KBM-7 (cell line): ENCODE results near the gene CARD16.
"Not testable (repeated sequence)": the region's sequence is repeated elsewhere in the genome, so short reads cannot be mapped to it uniquely, and the experiment has no call there.

Experiments used
- DNase-seq: peaks from one replicate; pipeline ENCODE4 v3.0.0-alpha.2; 2015
- in situ Hi-C: fragments of 300-500 bp; cut with MboI; formaldehyde crosslinking; loops from 2 replicates; pipeline ENCODE4 v1.14.3; 2020; ENCODE audit warnings: low sequenced_read_pairs, low pct_unique_long_range_greater_than_20kb, mixed read lengths

CARD16 gene

DNA sequence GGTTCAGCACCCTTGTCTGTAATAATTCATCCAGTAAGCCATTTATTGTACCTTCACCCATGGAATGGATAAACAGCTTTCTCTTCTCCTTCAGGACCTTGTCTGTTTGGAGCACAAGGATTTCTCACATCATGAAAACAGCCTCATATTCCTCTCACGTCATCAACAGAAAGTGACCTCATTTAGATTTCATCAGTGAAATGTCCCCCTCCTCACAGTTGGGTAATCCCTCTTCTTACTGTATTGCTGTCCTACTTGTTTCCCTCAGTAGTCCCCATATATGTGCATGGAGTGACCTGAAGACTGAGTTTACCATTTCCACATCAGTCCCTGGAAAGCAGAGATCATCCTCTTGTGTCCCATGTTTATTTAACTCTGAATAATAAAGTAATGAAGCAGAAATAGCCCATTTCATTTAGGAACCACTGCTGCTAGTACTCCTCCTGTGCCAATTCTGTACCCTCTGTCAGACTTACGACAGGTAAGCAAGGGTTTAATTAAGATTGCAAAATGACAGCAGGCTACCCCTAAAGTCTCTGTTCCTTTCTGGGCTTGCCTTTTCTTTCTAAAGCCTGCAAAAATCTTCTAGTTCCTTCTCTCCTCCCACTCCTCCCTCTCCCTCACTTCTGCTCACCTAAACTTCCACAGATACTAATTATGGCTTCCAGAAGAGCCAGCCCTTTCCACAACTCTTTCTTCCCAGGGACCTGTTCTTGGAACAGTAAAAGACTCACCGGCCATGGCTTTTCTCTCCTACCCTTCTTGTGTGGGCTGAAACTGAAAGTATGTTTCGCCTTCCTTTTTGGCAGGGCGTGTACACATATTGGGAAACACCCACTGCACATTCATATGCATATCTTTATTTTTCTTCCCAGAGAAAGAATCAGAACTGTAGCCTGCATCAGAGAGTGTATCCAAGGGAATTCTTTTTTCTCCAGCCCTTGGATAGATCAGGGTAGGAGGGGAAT lies at the start of gene CARD16:
CARD16 (minus strand) TSS at position 779 of the 968 bp plus-strand sequence; CDS start at position 741, 38 bp downstream.
- peak; percentile 40 for DNase-seq
- in situ Hi-C loops, result not testable (repeated sequence)

DNA sequence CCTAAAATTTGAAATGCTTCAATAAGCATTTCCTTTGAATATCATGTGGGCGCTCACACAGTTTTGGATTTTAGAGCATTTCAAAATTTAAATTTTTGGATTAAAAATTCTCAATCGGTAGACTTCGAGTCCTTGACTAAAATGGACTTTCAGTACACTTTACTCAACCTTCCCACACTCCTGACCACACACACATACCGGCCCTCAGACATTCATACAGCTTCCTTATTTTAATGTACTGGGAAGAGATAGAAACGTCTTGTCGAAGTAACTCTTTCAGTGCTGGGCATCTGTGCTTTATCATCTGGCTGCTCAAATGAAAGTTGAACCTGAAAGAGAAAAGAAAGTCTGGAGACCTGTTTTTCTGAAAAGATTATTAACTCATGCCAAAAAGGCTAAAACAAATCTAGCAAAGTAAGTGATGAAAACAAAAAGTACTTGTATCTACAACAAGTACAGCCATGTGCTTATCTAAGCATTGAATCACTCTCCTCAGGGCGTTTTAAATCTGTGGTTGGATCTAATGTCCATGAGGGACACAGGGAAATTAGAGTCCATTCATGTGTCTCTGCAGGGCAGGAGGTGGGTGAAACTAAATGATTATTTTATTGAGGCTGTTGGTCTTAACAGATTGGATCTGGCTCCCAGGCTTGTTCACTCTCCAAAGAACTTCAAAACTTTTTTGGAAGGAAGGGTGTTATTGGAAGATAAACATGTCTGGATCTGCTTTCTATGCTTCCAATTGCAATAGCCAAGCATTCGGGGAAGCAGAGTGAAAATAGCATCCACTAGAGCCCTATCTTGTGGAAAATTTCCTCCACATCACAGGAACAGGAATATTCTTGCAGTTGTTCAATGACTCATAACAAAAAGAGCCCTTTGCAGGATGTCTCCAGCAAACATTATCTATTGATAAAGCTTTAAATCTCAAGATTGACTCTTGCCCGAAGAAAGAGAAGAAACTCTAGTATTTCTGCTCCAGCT lies 47.4 kb upstream of the CARD16 start:
- in situ Hi-C loops, result no loop called here
- peak; percentile 19 for DNase-seq

DNA sequence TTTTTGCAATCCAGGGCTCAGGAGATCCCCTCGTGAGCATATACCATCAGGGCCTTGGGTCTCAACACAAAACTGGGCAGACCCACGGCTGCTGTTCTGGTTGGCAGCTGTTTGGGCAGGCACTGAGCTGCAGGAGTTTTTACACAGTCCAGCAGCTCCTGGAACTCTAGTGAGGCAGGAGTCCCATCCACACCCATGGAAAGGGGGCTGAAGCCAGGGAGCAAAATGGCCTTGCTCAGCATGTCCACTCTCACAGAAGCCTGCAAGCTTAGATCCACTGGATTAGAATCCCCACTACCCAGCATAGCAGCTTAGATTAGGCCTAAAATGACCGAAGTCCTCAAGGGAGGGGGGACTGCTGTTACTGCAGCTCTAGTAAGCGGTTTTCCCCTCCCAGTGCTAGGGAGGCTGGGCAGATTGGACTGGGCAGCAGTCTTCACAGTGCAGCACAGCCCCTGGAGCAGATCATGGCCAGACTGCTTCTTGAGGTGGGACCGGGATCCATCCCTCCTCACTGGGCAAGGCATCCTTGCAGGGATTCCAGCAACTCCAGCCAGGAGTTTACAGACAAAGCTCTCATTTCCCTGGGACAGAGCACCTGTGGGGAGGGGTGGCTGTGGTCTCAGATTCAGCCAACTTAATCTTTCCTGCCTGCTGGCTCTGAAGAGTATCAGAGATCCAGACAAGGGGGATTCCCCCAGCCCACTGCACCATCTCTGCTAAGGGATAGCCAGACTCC lies 36.4 kb upstream of the CARD16 start:
- in situ Hi-C loops, result no loop called here

DNA sequence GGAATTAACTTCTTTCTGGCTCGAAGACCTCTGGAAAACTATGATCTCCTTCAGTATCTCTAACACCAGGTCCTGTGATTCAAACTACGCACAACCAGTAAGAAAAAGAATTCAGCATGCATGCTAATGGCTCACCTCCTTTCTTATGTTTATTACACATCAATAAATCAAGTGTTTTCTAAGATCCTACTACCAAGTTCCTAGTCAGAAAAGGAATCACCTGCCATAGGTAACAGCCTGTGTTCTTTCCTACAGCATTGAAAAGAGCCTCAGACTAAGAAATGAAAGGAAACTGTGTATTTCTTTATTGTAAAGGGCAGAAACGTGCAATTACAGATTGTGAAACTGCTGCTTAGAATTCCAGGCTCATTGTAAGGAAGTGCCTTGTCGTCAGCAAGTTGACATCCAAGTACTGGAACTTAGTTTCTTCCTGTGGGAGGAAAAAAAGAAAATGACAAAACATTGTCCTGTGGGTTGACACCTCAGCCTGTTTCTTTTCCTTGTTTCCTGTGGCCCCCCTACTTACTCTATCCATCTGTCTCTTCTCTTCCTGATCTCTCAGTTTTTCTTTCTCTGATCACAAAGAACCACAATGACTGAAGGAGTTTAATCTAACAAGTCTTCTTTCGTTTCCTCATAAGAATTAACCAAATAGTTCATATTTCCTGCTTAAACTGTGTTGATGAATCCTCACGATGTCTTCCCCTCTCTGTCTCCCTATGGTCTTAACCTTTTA lies 35.2 kb upstream of the CARD16 start:
- in situ Hi-C loops, result not testable (repeated sequence)
- DNase-seq, result peak; percentile 4

More for the DNA sequence above, 36.4 kb upstream of the CARD16 start:
- no peak for DNase-seq

DNA sequence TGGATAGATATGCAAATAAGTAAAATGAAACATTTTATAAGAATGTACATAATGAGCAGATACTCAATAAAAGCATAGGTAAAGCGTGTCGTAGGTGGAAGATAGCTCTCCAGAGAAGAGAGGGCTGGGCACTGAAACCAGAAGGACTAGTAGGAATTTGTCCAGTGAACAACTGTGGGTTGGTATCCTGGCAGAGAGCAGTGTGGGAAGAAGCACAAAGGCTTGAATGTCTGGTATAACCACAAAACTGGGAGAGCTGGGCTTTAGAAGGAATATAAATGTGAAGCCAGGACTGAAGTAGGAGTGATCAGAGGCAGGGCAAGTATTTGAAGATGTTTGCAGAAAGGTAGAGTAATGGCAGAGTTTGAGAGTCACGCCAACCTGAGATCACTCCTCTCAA lies 33.1 kb upstream of the CARD16 start:
- no peak for DNase-seq
- in situ Hi-C loops, result no loop called here

DNA sequence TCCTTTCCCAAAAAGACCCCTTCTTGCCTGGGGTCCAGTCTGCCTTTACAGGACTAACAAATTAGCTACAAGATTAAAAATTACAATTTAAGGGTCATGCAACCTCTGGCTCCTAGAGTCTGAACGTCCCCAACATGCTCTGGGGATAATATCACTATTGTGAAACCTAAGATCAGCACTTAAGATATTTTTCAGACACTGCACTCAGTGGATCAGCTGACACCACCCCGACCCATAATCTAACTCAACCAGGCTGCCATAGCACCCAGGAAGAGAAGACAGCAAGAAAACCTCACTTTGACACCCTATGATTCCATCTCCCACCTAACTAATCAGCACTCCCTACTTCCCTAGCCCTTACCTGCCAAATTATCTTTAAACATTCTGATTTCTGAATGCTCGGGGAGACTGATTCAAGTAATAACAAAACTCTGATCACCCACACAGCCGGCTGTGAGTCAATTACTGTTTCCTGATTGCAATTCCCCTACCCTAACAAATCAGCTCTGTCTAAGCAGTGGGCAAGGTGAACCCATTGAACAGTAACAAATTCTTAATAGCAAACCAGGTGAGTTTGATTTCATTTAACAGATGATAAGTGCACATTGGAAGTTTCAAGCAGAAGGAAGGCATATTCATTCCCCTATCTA lies 32.1 kb upstream of the CARD16 start:
- DNase-seq, in situ Hi-C loops: not testable (repeated sequence)

DNA sequence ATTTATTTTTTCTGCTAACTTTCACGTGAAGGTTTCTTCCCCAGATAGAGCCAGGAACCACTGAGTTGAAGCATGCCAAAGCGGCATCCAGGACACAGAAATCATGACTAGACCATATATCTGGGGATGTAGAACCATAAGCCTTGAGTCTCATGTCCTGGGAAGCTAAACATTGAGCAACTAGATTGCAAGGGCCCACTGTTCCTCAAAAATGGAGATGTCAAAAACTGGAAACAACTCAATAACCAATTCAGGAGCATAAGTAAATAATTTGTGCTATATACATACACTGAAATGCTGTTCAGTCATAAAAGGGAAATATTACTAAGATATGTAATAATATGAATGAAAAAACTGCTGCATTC lies 29.0 kb upstream of the CARD16 start:
- no peak for DNase-seq
- in situ Hi-C loops, result no loop called here

DNA sequence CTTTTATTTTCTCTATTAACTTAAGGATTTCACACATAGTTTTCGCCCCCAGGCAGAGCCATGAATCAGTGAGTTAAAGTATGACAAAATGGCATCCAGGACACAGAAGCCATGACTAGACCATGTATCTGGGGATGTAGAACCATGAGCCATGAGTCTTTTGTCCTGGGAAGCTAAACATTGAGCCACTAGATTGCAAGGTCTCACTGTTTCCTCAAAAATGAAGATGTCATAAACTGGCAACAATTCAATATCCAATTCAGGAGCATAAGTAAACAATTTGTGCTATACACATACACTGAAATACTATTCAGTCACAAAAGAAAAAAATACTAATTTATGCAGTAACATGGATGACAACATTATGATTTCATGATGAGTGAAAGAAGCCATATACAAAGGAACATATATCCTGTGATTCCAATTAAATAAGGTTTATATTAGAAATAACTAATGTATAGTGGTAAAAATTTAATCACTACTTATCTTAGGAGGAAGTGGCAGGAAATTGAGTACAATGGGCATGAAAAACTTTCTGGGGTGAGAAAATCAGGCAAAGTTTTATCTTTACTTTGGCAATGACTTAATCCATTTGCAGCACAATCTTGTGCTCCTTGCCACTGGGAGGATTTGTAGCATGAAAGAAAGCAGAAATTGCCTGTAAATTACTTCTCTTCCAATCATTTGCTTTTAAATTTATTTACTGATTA lies 28.5 kb upstream of the CARD16 start:
- DNase-seq, result no peak
- in situ Hi-C loops, result no loop called here

DNA sequence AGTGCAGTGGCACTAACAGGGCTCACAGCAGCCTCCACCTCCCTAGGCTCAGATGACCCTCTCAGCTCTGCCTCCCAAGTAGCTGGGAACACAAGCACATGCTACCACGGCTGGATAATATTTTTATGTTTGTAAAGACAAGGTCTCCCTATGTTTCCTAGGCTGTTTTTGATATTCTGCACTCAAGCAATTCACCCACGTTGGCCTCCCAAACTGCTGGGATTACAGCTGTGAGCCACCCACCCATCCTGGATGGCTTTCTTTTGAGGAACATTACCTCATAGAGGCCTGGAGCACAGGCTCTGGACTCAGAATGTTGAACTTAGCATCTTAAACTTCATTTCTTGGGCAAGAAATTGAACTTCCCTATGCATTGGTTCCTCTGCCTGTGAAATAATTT lies 26.9 kb upstream of the CARD16 start:
- in situ Hi-C loops, DNase-seq: not testable (repeated sequence)

DNA sequence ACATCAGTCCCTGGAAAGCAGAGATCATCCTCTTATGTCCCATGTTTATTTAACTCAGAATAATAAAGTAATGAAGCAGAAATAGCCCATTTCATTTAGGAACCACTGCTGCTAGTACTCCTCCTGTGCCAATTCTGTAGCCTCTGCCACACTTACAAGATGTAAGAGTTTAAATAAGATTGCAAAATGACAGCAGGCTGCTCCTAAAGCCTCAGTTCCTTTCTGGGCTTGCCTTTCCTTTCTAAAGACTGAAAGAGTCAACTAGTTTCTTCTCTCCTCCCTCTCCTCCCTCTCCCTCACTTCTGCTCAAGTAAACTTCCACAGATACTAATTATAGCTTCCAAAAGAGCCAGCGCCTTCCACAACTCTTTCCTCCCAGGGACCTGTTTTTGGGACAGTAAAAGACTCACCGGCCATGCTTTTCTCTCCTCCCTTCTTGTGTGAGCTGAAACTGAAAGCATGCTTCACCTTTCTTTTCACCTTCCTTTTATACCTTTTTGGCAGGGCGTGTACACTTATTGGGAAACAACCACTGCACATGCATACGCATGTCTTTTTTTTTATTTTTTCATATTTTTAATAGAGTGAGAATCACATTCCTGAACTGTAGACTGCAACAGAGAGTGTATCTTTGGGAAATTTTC lies 26.1 kb upstream of the CARD16 start:
- in situ Hi-C loops, result no loop called here

DNA sequence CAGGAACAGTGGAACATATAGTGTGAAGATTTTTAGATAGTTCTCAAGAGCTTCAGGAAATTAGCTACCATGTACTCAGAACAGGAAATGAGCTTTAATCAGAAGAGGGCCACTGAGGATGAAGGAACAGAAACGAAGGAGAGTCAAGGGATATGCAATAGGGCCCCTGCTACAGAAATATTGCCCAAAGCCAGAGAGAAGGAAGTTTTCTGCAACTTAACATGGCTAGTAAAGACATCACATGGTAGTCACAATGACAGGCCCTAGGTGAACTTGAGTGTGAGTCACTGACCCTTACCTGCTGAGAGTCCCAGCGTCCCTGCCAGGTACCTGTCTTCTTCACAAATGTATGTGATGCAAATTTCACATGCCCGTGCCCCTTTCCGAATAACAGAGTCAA lies 25.2 kb upstream of the CARD16 start:
- DNase-seq, result no peak
- in situ Hi-C loops, result no loop called here

More for the DNA sequence above, 26.1 kb upstream of the CARD16 start:
- DNase-seq, result no peak

DNA sequence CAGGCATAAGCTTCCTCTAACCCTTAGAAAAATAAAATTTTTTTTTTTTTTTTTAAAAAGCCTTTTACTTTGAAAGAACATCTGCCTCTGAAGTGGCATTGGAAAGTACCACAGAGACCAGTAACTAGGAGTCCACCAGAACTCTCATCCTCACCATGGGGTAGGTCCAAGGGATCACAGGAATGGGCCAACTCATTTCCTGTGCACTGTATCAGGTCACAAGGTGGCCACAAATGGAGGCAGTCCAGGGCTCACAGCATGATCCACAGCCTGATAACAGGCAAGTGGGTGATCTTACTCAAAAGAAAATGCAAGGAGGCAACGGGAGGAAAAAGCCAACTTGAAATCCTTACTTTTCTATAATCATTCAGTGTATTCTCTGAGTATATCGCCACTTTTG lies 24.6 kb upstream of the CARD16 start:
- DNase-seq, result not testable (repeated sequence)

DNA sequence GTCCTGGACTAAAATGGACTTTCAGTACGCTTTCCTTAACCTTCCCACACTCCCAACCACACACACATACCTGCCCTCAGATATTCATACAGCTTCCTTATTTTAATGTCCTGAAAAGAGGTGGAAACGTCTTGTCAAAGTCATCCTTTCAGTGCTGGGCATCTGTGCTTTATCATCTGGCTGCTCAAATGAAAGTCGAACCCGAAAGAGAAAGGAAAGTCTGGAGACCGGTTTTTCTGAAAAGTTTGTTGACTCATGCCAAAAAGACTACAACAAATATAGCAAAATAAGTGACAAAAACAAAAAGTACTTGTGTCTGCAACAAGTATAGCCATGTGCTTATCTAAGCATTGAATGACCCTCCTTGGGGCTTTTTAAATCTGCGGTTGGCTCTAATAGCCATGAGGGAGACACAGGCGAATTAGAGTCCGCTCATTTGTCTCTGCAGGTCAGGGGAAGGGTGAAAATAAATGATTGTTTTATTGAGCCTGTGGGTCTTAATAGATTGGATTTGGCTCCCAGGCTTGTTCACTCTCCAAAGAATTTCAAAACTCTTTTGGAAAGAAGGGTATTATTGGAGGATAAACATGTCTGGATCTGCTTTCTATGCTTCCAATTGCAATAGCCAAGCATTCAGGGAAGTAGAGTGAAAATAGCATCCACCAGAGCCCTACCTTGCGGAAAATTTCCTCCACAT lies 18.3 kb upstream of the CARD16 start:
- in situ Hi-C loops, DNase-seq: not testable (repeated sequence)

More for the DNA sequence above, 24.6 kb upstream of the CARD16 start:
- in situ Hi-C loops, result not testable (repeated sequence)

DNA sequence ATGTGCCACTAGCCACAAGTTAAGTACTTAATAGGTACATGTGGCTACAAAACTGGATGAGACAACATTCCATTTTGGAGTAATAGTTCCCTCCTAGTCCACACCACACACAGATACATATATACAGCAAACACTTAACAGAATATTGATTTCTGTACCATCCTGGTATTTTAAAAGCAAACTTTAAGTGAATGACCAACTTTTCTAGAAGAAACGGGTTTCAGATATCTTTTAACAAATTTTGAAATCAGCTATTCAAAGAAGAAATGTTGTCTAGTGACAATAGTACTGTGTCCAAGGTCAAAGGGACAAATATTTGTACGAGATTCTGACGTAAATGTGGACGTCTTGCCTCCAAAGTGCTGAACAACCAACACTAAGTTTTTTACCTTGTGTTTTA lies 12.3 kb upstream of the CARD16 start:
- in situ Hi-C loops, result no loop called here
- no peak for DNase-seq

DNA sequence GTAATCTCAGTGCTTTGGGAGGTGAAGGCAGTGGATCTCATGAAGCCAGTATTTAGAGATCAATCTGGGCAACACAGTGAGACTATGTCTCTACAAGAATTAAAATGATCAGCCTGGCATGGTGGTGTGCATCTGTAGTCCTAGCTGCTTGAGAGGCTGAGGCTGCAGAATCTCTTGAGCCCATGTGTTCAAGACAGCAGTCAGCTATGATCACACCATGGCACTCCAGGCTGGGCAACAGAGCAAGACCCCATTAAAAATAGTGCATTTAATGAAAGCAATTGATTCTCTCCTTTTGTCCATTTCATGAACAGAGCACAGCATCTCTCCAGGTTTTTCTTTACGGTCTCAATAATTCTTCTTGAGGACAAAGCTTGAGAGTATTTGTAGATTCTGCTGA lies 11.3 kb upstream of the CARD16 start:
- in situ Hi-C loops, result no loop called here
- no peak for DNase-seq

DNA sequence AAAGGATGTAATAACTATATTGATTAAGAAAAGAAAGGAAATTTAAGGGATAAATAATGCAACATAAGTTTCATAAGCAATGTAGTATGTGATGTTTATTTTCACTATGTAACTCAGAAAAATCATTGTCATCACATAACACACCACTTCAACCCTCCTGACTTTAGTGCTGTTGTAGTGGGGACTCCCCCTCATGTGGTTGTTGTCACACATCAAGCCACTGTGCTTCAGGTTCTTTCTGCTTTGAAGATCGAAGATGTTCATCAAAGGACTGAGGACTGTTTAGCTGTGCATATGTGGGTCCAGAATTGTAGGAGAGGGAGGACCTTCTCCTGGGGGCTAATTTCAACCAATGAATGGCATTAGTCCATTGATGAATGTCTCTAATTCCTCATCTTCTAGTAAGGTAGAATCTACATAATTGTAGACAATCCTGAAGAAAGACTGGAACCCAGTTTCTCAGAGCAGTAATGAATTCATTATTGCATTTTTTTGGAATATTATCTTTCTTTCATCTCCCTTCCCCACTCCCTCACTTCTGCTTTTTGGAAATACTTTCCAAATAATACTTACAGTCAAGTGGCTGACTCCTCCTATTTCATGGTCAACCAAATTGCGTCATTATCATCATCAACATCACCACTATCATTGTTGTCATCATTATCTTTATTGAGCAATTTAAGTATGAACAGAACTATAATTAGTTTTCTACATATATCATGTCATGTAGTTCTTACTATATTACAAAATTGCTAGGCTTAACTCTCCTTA lies 9.8 kb upstream of the CARD16 start:
- in situ Hi-C loops, result no loop called here
- no peak for DNase-seq
